Stimulated activated CD8-positive, alpha-beta memory T cell treated with anti-CD3 and anti-CD28 coated beads, Interleukin-7, amount 100 ng/mL, for 4 hours (primary cell): ENCODE measurements around the gene CABCOCO1.
"Not testable (repeated sequence)": the region's sequence is repeated elsewhere in the genome, so short reads cannot be mapped to it uniquely, and the experiment has no call there.

ENCODE experiments used
- DNase-seq, 2 donors: peaks; one replicate each; pipeline ENCODE4 v3.0.0-alpha.2; 2020; ENCODE audit warnings: low read depth in 2 of 2

CABCOCO1 gene

DNA sequence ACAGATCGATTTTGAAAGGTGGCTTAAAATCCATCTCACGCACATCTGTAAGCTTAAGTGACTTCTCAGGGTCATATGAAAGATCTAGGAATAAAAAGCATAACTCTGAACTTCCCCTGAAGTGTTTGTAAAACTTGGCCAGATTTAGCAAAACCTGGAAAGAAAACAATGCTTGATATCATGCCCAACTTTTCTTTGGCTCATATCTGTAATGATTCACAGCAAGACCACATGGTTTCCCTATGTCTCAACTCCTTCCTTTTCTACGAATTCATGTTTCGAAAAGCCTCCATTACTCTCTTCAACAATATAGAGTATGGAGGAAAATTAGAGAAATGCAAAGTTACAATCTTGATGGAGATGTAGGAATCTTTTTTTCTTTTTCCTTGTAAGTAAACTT is 20.1 kb upstream of the CABCOCO1 start:
- DNase-seq, result no peak

DNA sequence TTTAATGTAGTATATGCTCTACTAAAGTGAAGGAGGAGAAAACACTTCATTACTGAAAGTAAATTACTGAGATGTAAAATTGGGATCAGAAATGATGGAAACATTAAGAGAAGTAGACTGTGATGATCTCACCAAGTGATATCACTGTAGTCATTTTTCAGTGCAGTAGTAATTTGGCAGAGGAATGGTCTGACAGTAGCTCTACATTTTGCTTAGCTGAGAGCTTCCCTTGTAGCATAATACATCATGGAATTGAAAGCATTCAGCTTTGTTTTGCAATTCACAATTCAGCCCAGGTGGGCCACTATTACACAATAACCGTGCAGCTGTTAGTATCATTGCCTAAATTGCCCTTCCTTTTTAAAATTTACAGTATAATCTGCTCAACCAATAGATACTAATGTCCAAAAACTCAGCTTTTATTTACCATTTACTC is 19.4 kb upstream of the CABCOCO1 start:
- no peak for DNase-seq

DNA sequence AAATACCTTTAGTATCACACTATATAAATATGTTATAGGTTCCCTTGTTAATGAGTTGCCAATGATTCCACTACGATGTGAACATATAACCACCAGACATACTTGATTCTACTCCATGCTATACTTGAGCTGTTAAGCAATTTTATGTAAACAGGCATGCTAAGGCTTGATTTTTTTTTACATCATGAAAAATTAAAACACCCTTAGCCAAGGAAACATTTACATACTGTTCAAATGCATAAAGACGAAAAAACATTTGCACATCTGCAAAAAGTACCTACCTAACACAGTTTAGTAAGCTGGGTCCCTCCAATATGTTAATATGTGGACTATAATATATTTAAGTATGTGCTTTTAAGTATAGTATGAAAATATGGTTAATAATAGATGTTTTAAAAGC is 9.0 kb upstream of the CABCOCO1 start:
- no peak for DNase-seq

DNA sequence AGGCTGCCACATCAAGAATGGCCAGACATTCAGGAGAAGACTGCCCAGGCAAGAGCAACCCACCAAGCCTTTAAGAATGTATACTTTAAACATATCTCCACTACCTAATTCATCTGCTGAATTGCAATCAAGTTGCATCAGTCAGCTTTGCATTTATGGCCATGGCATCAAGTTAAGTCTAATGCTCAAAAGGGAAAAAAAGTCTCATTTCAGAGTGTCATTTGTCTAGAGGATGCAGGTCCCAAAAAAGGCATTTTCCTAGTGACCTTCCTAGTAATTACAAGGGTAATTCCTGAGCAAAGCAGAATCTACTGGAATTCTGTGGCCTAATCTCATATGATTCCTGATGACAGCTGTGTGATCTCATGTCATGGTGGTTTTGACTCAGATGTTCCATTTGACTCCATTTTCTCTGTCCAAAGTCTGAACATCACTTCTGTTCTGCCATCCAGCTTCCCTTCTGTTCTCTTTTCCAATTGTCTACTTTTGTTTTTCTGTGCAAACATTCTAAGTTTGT is 7.3 kb upstream of the CABCOCO1 start:
- DNase-seq, result no peak

DNA sequence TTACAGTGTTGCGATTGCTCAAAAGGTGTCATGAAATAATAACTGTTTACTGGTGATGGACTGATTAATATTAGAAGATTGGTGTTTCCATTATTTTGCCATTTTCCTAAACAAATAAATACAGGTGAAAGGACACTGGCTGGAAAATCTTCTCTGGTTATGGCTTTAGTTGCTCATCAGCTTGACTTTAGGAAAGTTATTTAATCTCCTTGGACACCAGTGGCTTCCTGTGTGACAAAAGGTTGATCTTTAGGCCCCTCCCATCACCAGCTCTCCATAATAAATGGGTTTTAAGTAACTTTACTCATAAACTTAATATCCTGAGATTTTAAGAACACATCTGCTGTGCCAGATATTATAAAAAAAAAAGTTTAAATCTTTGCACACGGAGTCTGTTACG is 737 bp downstream of the CABCOCO1 start:
- no peak for DNase-seq

DNA sequence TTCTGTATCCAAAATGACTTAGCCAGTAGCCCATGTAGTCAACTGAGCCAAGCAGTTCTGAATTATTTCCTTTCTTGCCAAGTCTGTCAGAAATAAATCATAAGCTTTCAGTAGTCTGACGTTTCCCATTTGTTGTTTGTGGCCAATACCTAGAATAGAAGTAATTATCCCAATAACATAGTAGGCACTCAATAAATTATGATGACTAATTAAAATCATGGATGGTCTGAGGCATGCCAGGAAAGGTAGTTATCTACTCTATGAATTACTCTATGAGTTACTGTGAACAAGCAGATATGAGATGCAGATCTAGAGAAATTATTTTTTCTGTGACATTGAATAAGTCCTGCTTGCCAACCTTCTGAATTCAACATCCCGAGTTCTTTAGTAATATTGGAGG is 2.3 kb downstream of the CABCOCO1 start:
- no peak for DNase-seq

DNA sequence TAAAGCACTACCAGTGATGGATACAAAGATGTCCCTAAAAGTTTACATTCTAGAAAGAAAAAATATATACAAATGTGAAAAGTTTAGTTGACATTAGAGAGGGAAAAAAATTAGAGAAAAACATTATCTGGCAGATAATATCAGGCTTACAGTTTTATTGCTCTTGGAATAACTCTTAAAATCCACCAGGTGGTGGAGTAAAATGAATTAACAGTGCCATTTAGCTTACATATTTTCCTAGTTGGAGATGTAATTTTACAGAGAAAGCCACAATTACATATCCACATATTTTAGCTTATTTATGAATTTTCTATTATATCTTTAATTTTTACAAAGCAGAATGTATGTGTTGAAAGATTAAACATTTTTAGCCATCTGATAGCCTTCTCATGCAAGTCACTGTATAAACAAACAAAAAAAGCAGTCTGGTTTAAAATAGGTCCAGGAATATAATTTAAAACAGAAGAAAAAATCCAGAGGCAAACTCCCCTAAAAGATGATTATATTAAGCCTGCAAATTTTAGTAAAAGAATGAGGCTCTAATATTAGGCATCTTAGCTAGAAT is 6.5 kb downstream of the CABCOCO1 start:
- DNase-seq, result no peak

DNA sequence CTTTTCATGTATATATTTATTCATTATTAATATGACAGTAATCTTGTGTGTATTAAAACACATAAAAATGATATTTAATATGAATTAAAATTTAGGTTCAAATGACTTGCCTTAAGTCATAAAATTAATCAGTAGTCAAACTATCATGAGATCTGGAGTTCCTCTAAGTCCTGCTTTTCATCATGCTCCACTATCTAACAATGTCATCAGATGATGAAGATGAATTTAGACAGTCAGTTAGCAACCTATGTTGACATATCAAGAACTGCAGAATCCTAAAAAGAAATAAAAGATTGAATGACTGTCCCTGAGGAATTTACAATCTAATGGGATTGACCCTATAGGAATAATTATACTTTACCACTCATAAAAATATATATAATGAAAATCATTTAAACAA is 7.1 kb downstream of the CABCOCO1 start:
- no peak for DNase-seq

DNA sequence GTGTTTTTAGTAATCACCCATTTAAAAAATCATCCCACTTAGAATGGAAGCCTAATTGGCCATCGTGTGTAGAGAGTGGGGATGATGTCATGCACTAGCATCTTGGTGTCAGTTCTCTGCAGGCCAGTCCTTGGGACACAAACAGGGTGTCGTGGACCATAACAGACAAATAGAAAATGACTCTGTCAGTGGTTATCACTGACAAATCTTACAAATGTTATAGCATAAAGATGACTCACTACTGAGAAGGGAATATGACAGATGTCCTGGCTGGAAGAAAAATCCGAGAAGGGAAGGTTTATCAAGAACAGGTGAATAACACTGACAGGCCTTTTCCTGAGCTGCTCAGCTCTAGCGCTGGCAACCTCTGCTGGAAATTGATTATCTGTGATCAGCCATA is 10.6 kb downstream of the CABCOCO1 start:
- no peak for DNase-seq

DNA sequence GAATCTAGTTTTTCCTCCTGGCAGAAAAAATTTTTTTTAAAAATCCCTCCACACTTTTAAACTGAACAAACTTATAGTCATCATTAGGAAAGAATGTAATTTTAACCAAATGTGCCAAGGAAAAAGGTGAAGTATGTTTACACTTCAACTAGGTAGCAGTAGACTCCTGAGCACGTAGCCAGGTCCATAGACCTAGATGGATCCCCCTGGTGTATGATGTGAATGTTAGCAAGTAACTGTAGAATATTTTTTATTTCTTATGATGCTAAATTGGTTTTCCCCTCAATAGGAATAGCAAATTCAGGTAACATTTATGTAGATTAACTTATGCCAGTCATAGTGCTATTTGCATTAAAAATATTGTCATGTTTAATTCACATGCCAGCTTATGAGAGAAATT is 19.6 kb downstream of the CABCOCO1 start:
- no peak for DNase-seq

DNA sequence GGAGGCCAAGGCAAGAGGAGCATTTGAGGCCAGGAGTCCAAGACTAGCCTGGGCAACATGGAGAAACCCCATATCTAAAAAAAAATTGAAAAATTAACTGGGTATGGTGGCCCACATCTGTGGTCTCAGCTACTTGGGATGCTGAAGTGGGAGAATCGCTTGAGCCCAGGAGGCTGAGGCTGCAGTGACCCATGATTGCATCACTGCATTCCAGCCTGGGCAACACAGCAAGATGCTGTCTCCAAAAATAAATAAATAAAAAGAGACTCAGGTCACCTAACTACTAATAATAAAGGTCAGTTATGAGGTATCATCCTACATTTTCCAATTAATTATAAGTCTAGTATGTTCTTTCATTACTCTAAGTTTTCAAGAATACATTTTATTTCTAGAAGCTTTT is 20.6 kb downstream of the CABCOCO1 start:
- DNase-seq, result no peak

DNA sequence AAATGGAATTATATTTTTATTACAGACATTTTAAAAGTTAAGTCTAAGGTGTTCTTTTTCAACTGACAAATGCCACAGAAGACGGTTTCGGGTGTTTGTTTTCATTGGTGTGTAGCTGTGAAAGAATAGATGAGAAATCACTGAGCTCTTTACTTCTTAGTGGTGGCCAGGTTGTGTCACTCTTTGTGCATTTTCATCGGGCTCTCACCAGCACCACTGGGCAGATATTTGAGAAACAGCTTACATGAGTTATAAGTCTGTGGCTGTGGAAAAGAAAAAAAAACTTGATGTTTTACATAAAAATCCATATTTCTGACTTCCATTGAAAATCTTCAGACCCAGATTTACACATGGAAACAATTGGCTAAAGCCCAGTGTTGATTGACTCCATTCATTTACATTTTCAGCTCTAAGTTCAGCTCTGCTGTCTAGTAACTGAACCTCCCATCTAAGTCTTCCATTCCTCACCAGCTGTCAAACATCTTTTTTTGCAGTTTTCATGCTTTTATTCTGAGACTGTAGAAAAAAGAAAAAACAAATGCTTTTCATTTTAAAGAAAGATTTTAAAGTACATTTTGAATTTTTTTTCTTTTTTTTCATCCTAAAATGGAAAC is 22.3 kb downstream of the CABCOCO1 start:
- no peak for DNase-seq

DNA sequence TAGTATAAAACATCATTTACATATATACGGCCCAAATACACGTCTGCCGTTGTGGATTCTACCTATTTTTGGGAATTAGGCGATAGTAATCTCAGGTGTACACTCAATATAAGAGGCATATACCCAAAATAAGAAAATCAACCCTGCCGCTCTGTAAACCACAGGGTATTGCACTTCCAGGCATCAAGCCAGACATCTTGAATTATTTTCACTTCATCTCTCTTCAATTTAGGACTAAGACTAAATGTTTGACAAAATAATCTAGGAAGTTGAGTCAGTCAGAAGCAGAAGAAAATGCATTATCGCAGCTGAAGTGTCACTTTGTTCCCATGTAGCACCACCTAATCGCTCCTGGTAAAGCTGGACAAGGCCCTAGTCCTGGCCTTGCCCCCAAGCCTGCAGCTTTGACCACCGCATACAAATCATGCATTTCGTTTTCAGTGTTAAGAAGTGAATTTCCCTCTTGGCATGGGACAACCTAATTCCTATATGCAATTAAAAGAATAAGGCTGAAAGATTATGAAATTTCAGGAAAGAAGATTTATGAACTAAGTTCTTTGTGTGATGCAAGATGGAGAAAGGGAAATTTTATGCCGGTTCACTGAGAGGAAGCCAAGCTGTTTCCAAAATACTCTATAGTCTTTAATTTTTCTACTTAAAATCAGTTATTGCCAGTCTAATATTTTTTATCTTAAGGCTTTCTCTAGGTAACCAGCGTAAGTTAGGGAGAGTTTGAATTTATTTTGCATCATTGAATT is 26.0 kb downstream of the CABCOCO1 start:
- no peak for DNase-seq

DNA sequence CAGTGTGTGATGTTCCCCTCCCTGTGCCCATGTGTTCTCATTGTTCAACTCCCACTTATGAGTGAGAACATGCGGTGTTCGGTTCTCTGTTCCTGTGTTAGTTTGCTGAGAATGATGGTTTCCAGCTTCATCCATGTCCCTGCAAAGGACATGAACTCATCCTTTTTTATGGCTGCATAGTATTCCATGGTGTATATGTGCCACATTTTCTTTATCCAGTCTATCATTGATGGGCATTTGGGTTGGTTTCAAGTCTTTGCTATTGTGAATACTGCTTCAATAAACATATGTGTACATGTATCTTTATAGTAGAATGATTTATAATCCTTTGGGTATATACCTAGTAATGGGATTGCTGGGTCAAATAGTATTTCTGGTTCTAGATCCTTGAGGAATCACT is 28.9 kb downstream of the CABCOCO1 start:
- DNase-seq, result not testable (repeated sequence)

DNA sequence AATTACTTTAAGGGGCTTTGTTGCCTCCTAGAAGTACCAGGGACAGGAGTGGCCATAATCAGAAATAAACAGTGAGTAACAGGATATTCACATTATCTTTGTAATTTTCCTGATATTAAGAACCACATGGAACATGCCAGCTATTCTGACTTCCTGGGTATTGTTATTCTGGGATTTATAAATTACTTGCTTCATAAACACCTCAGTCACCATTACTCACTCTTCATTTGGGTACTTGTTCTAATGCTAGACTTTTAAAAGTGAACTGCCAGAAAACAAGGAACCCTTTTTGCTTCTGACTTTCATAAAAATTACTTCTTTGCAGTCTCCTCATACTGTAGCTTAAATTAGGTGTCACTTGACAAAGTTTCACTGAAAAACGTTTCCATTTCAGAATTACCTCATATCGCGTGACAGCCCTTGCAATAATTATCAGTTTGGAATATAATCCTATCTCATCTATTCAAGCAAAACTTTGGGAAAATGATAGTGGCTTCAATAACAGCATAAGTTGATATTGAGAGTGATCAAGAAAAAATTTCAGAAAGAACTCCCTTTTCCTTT is 29.8 kb downstream of the CABCOCO1 start:
- DNase-seq, result no peak

DNA sequence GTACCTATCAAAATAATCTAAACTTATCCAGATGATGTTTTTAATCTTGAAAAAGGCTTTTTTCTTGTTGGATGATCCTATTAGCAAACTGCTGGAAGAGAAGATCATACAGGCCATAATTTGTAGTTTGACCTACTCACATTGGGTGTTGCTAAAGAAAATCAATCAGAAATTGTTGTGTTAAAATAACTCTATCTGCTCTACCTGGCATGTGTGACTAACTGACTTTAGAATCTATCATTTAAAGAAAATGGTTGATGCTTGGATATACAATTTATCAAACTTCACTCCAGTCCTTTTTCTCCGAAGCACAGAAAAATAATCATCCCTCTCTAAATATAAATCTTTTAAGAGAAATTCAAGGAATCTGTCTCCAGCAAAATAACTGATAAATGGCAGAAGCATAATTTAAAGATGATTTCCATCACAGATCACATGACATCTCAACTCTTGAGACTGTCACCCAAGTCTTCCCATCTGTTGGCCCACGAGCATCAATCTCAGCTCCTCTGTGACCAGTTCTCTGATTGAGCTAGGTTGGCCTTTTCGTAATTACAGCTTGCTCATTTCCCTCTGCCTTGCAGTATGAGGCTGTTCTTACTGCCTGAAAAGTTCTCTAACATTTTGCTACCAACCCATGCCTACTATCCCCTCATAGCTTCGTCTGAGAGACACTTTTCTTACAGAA is 36.4 kb downstream of the CABCOCO1 start:
- no peak for DNase-seq

DNA sequence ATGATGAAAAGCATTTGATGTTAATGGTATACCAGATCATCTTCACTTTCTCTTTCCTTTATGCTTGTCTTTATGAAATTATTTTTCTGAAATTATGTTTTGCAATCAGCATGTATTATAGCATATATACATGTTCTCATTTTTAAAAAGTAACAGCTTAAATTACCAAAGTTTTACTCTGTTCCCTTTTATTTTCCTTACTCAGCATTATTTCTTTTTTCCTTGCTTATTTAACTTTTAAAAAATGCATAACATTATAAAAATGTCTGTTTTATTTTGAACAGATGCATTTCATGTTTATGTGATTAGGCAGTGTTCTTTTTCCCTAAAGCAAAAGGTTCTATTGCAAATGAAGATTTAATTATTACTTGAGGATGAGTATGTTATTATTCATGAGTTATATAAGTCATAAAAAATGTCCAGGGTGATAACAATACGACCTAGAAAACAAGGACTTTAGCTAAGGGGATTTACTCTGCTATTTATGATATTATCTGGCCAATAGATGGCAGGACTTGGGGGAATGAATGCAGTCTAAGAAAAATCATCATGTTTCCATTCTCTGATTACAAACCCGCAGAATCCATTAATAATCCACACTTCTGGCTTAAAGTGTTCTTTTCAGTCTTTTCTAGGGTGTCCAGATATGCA is 38.5 kb downstream of the CABCOCO1 start:
- DNase-seq, result no peak

DNA sequence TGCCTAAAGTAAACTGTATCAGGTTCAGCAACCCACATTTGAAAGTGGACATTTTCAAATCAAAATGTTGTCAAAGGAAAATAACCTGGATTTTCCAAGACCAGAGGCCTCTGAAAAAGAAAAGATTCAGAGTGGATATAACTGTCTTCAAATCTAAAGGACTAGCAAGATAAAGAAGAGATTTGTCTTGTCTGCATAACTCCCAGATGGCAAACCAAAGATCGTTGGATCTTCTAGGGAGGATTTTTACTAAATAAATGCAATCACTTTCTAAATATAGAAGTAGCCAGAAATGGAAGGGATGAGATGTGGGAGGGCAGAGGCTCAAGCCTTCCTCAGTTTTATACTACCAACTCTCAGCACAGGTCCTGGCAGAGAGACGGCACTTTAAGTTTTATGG is 39.0 kb downstream of the CABCOCO1 start:
- DNase-seq, result no peak

DNA sequence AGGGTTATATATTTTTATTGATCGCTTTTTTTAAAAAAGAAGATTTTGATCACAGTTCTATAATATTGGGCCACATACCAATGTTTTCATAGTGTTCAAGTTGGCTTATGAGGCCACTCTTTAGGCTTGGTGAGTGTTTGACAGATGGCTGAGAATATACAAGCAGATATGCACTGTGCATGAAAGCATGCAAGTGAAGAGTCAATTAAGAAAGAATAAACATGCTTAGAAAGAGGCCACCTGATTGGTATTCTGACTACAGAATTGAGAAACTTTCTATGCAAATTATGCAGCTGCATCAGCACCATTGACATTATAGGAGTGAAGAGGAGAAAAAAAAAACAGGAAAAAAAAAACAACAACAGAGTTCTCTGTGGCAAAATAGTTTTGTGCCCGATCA is 39.9 kb downstream of the CABCOCO1 start:
- DNase-seq, result no peak

DNA sequence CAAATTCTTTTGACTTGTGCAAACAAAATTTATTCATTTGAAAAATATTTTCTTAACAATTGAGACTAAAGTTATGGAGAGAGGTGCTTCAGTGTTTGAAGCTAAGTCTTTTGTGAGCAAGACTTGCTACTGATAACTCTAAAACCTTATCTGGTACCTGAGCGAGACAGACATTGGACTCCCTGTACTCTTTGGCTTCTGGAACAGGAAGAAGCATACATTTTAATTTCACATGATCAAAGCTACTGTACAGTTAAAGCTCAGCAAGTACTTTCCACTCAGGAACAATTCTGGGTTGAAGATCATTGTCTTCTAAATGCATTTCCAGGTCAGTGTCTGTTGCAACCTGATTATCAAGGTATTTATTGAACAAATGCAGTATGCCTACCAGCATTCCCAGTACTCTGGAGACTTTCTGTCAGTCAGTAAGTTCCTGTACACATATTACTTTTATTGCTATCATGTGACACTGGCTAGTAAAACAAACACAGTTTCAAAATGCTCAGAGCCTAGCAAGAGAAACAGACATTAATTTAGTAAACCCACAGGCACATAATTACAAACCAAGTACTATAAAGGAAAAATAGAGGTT is 42.4 kb downstream of the CABCOCO1 start:
- DNase-seq, result no peak

DNA sequence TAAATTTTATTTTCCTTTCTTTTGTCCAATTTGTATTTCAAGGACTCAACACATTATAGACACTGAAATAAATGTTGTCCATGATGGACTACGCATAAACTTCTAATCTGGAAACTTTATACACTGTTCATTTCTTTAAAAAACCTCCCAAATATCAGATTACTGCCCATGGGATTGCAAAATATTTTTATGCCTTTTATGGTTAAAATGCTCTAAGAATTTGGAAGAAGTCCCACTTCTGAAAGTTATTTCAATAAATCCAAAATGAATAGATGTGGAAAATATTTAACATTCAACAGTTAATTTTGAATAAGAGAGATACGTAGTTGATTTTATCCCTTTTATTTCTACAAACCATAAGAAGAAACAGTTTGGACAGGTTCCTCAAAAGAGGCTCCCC is 46.1 kb downstream of the CABCOCO1 start:
- no peak for DNase-seq
